ENCODE data around the gene POLR2J.

POLR2J gene

DNA sequence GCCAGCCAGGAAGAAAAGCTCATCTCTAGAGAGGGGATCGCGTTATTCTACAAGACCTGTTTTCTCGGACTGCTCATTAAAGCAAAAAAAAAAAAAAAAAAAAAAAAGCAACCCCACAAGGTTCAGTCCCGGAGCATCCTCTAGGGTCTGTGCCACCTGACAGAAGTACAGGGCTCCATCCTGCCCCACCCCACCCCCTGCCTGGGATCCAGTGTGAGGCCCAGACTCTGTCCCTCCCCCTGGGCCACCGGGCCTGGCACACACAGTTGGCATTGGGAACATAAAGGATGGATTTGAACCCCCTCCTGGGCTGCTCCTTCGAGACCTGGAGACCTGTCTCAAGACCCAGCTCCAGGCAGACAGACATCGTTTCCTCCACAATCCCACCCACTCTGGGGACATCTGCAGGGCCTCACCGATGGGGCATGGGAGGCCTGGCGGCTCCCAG is 44.7 kb downstream of the POLR2J start:
- no peak for DNase-seq

- peak; percentile 90 for DNase-seq
Measured at GRCh38 chr7:102433219-102434038, 45.3 kb downstream of the POLR2J start, which contains the start of gene ORAI2. Gene ORAI2, plus strand, starts transcription at chr7:102433575. Its CDS starts 5,382 bp downstream, at chr7:102438957.

DNA sequence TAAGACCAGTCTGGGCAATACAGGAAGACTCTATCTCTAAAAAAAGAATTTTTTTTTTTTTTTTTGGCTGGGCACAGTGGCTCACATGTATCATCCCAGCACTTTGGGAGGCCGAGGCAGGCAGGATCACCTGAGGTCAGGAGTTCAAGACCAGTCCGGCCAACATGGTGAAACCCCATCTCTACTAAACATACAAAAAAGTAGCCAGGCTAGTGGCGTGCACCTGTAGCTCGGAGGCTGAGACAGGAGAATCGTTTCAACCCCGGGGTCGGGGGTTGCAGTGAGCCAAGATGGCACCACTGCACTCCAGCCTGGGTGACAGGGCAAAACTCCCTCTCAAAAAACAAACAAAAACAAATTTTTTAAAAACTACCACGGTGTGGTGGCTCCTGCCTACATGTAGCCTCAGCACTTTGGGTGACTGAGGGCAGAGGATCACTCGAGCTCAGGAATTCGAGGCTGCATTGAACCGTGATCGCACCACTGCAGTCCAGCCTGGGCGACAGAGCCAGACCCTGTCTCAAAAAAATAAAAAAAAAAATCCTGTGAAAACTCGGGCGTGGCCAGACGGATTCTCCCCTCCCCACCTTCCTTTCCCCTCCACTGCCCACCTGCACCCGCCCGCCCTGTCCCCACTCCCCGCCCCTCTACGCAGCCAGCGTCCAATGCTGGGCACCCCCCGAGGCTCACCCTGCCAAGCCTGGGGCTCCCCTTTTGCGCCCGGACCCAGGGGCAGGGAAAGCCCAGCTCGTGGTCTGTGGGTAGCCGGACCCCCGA is 46.1 kb downstream of the POLR2J start:
- no peak for DNase-seq

GRCh38 chr7:102431617-102432298 is 47.0 kb downstream of the POLR2J start:
- peak; percentile 67 for DNase-seq

- no peak for DNase-seq
Measured at GRCh38 chr7:102429141-102429899, 49.4 kb downstream of the POLR2J start.

DNA sequence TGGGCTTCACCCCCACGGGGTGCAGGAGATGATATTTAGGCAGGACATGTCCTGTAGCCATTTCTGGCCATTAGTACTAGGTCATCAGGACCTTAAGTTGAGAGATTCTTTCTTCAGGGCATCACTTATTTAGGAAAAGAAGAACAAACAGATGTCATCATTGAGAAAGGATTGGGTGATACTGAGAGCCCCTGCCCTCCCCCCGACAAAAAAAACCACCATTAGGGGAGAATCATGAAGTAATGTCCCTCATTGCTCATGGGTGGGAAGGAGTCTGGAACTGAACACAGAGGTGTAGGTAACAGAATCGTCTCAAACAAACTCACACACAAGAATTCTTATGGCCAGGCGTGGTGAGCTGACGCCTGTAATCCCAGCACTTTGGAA is 51.7 kb downstream of the POLR2J start:
- DNase-seq = peak; percentile 41

GRCh38 chr7:102426268-102427018 is 52.3 kb downstream of the POLR2J start:
- peak; percentile 84 for DNase-seq

- DNase-seq = peak; percentile 89
Measured at GRCh38 chr7:102425639-102426267, 53.0 kb downstream of the POLR2J start.

DNA sequence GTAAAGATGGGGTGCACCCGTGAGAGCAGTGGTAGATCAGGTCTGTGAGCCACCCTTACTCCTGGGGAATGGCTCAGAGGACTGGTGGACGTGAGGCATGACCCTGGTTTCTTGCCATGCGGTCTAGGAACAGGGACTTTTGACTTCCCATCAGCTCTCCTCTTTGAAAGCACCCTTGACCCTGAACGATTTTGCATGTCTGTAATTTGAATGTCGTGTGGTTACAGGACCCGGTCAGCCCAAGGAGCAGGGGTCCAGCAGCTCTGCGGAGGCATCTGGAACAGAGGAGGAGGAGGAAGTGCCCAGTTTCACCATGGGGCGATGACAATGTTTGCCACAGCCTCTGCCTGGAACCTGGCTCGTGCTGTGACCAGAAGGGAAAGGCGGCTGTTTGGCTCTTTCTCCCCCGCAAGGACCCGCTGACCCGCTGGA is 53.9 kb downstream of the POLR2J start:
- DNase-seq = no peak

DNA sequence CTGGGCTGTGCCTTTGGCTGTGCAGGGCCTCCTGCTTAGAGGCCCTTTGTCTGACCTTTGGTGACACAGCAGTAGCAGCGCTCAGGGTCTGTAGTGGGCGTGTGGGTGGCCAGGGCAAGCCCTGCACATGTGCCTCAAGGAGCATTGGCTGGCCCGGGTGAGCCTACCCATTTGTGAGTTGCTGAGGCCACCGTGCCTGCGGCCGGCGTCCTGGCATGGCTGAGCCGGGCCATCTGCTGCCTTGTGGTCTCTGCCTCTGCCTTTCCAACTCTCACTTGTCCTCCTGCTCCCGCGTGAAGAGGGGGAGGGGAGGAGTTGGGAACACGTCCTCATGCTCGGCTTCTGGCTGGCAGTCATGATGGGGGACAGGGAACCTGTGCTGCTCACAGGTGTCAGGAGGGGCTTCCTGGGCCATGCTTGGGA is 54.6 kb downstream of the POLR2J start:
- no peak for DNase-seq

Measured in hematopoietic multipotent progenitor cell treated with erythropoietin and hydrocortisone succinate and interleukin-3 and kit ligand, for 4 days (in vitro differentiated cells).